Measurements from ENCODE around the gene FSD2.
"Not testable (repeated sequence)": the region's sequence is repeated elsewhere in the genome, so short reads cannot be mapped to it uniquely, and the experiment has no call there.

FSD2 gene

DNA sequence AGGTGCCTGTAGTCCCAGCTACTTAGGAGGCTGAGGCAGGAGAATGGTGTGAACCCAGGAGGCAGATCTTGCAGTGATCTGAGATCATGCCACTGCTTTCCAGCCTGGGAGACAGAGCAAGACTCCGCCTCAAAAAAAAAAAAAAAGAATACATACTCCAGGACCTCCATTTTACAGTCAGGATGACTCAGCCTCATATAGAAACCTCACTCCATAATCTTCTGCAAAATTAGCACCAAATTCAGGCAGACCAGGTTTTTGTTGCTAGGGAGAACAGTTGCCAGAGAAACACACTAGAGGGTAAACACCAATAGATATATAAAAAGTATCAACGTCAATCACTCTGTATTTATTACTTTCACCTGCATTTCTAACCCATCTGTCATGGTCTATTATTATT, 67.9 kb downstream of the FSD2 start:
- DNase-seq (ENCODE audit: low spot score) = no peak

GRCh38 chr15:82731527-82731926, 74.3 kb downstream of the FSD2 start:
- no peak for DNase-seq (ENCODE audit: low spot score)

DNA sequence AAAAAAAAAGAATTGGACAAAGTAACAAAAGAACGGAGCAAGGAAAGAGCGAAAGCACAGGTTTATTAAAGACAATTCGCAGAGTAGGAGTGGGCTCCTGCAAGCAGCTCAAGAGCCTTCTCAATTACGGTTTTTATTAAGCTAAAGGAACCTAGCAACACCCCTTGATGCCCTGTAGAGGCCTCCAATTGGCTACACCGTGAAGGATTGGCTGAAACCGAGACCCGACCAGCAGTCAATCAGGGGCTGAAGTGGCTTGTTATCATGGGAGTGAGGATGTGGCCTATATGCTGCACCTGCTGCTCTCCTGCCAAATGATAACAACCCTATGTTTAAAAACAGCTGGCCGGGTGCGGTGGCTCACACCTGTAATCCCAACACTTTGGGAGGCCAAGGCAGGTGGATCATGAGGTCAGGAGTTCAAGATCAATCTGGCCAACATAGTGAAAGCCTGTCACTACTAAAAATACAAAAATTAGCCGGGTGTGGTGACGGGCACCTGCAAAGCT, 75.8 kb downstream of the FSD2 start:
- DNase-seq (ENCODE audit: low spot score) = no peak

- DNase-seq (ENCODE audit: low spot score) = no peak
Observed at GRCh38 chr15:82726816-82727215, 79.1 kb downstream of the FSD2 start.

DNA sequence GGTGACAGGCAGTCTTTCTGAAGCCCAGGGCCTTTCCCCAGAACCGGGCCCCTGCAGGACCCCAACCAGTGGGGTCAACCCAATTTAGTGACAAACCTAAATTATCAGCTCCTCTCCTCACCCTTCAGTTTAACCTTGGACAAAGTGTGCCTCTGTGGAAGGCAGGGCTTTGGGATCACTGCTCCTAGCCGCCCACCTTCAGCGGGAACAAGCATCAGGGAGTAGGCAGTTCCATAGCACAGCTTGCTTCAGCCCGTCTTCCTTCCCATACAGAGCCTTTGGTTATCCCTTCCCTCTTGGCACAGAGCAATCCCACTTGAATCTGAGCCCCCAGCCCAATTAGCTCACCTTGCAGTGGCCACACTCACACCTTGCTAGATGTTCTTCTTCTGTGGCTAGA, 90.9 kb downstream of the FSD2 start:
- no peak for DNase-seq (ENCODE audit: low spot score)

- DNase-seq (ENCODE audit: low spot score) = no peak
Observed at GRCh38 chr15:82714016-82714415, 91.9 kb downstream of the FSD2 start.

- DNase-seq (ENCODE audit: low spot score) = no peak
Observed at GRCh38 chr15:82712036-82712435, 93.8 kb downstream of the FSD2 start.

DNA sequence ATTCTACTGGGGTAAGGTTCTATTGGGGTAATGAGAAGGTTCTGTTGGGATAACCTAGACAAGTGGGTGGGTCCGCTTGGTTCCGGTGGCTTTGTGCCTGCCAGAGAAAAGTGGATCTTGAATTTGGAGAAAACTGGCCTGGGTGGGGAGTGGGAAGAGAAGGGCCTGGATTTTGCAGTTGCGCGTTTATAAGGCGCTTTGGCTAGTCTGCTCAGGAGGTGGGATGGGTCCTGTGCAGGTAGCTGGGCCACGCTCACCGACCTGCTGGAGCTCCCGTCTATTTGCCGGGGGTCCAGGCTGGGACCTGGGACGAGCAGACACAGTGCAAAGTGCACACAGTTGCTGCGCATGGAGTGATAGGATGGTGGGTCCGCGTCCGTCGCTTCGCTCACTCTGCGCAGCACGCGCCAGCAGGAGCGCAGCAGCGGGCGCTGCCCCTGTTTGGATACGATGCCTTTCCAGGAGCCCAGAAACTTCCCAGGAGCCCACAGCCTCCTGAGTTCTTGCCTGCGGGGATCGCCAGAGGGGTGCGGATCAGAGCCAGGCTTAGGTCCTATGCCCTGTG, 94.9 kb downstream of the FSD2 start:
- DNase-seq (ENCODE audit: low spot score) = no peak

- no peak for DNase-seq (ENCODE audit: low spot score)
Observed at GRCh38 chr15:82710208-82710555, 95.7 kb downstream of the FSD2 start.

- DNase-seq (ENCODE audit: low spot score) = peak; percentile 87
Observed at GRCh38 chr15:82709421-82710207, 96.3 kb downstream of the FSD2 start, which contains the start of gene AP3B2. TSS of gene AP3B2 (minus strand) at chr15:82709875. CDS start at chr15:82709706, 169 bp downstream.

- no peak for DNase-seq (ENCODE audit: low spot score)
Observed at GRCh38 chr15:82709081-82709420, 96.8 kb downstream of the FSD2 start.

GRCh38 chr15:82705856-82706255, 100.0 kb downstream of the FSD2 start:
- DNase-seq (ENCODE audit: low spot score) = not testable (repeated sequence)
